Right atrium auricular region (tissue), 2 donors: ENCODE data around the gene TCF12. TPM values are rescaled to one million over a fixed set of nuclear protein-coding genes. Genes with fewer than 3 reads are reported as not detected.
"Not testable (repeated sequence)": the region's sequence is repeated elsewhere in the genome, so short reads cannot be mapped to it uniquely, and the experiment has no call there.

Source experiments
- DNase-seq: peaks from one replicate; pipeline ENCODE4 v3.0.0-alpha.2; 2019; ENCODE audit warnings: low spot score
- H3K27ac ChIP-seq, 2 donors: fragments of 200-600 bp; sonication (generic); 1 replicate in 1 of 2; 2 replicates in 1 of 2; pipeline ENCODE4 v1.5.1; 2016 to 2019
- H3K27me3 ChIP-seq, 2 donors: fragments of 200-600 bp; sonication (generic); one replicate each; pipeline versions ENCODE4 v1.5.1 to v1.6.0; 2017 to 2019
- H3K36me3 ChIP-seq: fragments of 200-600 bp; sonication (generic); one replicate; pipeline ENCODE4 v1.5.1; 2016
- H3K4me1 ChIP-seq, 2 donors: fragments of 200-600 bp; sonication (generic); one replicate each; pipeline versions ENCODE4 v1.5.1 to v1.6.0; 2017 to 2019
- H3K4me3 ChIP-seq, 2 donors: fragments of 200-600 bp; sonication (generic); 1 replicate in 1 of 2; 2 replicates in 1 of 2; pipeline ENCODE4 v1.5.1; 2017 to 2019; ENCODE audit warnings: mild to moderate bottlenecking in 1 of 2, moderate library complexity in 1 of 2
- H3K9me3 ChIP-seq, 2 donors: fragments of 200-600 bp; sonication (generic); one replicate each; pipeline ENCODE4 v1.5.1; 2019
- CTCF ChIP-seq, 2 donors: fragments of 200-600 bp; sonication (generic); IDR thresholded peaks; one replicate each; pipeline ENCODE4 v1.5.1; 2019; ENCODE audit warnings: antibody characterized with exemption in 2 of 2
- total RNA-seq, 2 donors: library from RNA; depleted of rRNA; stranded (reverse); fragments of >200 nt; gene quantifications; one replicate each; pipeline ENCODE4 v1.1.0, GENCODE V29; 2016

Gene TCF12
- total RNA-seq, 2 donors from 2014 or later, result 35.2 to 40.0 TPM

GRCh38 chr15:56927816-56928215 lies 9.4 kb downstream of the TCF12 start:
- no peak for TF ChIP-seq CTCF (IDR thresholded peaks at IDR 0.05)
- Histone ChIP-seq H3K27me3 (no peaks in the 10 kb centered on the region), H3K27ac (no peak overlapping the region), H3K9me3 (no peaks in the 10 kb centered on the region), H3K4me1 (peaks cover 0 to 75% of the 10 kb centered on the region in 2 donors), H3K4me3 (no peak overlapping the region), H3K36me3 (no peaks in the 10 kb centered on the region)
- DNase-seq, result no peak

- H3K4me1 ChIP-seq, result peaks cover 0 to 67% of the 10 kb centered on the region in 2 donors
- TF ChIP-seq CTCF (IDR thresholded peaks at IDR 0.05), result no peak
- H3K27me3 ChIP-seq, result no peaks in the 10 kb centered on the region
- H3K36me3 ChIP-seq, result no peaks in the 10 kb centered on the region
- H3K9me3 ChIP-seq, result no peaks in the 10 kb centered on the region
- no peak for DNase-seq
- H3K27ac ChIP-seq, result no peak overlapping the region
- no peak overlapping the region for H3K4me3 ChIP-seq
Observed at GRCh38 chr15:56929399-56929798, 11.0 kb downstream of the TCF12 start.

- no peaks in the 10 kb centered on the region for H3K27me3 ChIP-seq
- H3K27ac ChIP-seq, result no peak overlapping the region
- no peaks in the 10 kb centered on the region for H3K36me3 ChIP-seq
- TF ChIP-seq CTCF (IDR thresholded peaks at IDR 0.05), result no peak
- no peak for DNase-seq
- peaks cover 0 to 67% of the 10 kb centered on the region in 2 donors for H3K4me1 ChIP-seq
- no peak overlapping the region for H3K4me3 ChIP-seq
- no peaks in the 10 kb centered on the region for H3K9me3 ChIP-seq
Observed at GRCh38 chr15:56929933-56930332, 11.5 kb downstream of the TCF12 start.

GRCh38 chr15:56930669-56931313 lies 12.3 kb downstream of the TCF12 start:
- no peaks in the 10 kb centered on the region for H3K27me3 ChIP-seq
- no peak for TF ChIP-seq CTCF (IDR thresholded peaks at IDR 0.05)
- H3K4me3 ChIP-seq, result no peak overlapping the region
- no peaks in the 10 kb centered on the region for H3K36me3 ChIP-seq
- DNase-seq, result no peak
- H3K9me3 ChIP-seq, result no peaks in the 10 kb centered on the region
- H3K27ac ChIP-seq, result no peak overlapping the region
- H3K4me1 ChIP-seq, result peaks cover 0 to 67% of the 10 kb centered on the region in 2 donors

GRCh38 chr15:56931639-56932508 lies 13.4 kb downstream of the TCF12 start:
- H3K36me3 ChIP-seq, result no peaks in the 10 kb centered on the region
- H3K4me3 ChIP-seq, result no peak overlapping the region
- H3K27ac ChIP-seq, result no peak overlapping the region

GRCh38 chr15:56932509-56932868 lies 14.0 kb downstream of the TCF12 start:
- DNase-seq, H3K27ac ChIP-seq, H3K9me3 ChIP-seq, H3K4me3 ChIP-seq, H3K36me3 ChIP-seq, H3K27me3 ChIP-seq: not testable (repeated sequence)
- peaks cover 0 to 55% of the 10 kb centered on the region in 2 donors for H3K4me1 ChIP-seq

More at GRCh38 chr15:56931639-56932508, 13.4 kb downstream of the TCF12 start:
- DNase-seq, result no peak
- no peaks in the 10 kb centered on the region for H3K27me3 ChIP-seq
- no peak for TF ChIP-seq CTCF (IDR thresholded peaks at IDR 0.05)
- H3K9me3 ChIP-seq, result no peaks in the 10 kb centered on the region
- peaks cover 0 to 61% of the 10 kb centered on the region in 2 donors for H3K4me1 ChIP-seq
